K562 (cell line): Measurements from ENCODE around the gene THAP9. TPM values are rescaled to one million over a fixed set of nuclear protein-coding genes. Genes with fewer than 3 reads are reported as not detected.

Source experiments
- AFF1 ChIP-seq, 2 experiments: fragments of 450-650 bp; IDR thresholded peaks; 2 replicates each; pipeline ENCODE4 v1.6.1; 2018; ENCODE audit warnings: mild to moderate bottlenecking in 2 of 2, low read depth in 1 of 2; ENCODE audit not compliant: partially characterized antibody in 2 of 2
- ARID1B ChIP-seq: fragments of 450-650 bp; IDR thresholded peaks from 2 replicates; pipeline ENCODE4 v1.6.1; 2016; ENCODE audit warnings: antibody characterized with exemption, mild to moderate bottlenecking, inconsistent platforms
- CCAR2 ChIP-seq: fragments of 200-400 bp; formaldehyde crosslinking; IDR thresholded peaks from 2 replicates; pipeline ENCODE4 v1.6.1; 2017; ENCODE audit warnings: mild to moderate bottlenecking, low read depth, low read length
- CEBPB ChIP-seq: fragments of 450-650 bp; IDR thresholded peaks from 2 replicates; pipeline ENCODE4 v1.6.1; 2016; ENCODE audit warnings: missing genetic modification characterization, missing compliant biosample characterization
- CEBPG ChIP-seq, 3 experiments: fragments of 200-800 bp in 1 of 3; sonication (Bioruptor generic) in 1 of 3; sonication (generic) in 1 of 3; formaldehyde crosslinking in 1 of 3; IDR thresholded peaks in 2 of 3; conservative IDR thresholded peaks in 1 of 3; 2 replicates each; pipeline versions ENCODE4 v1.6.1 to v1.8.0; 2016 to 2022; ENCODE audit warnings: missing compliant biosample characterization in 2 of 3, missing genetic modification characterization in 2 of 3, mild to moderate bottlenecking in 1 of 3, missing genetic modification reagents in 1 of 3
- FOS ChIP-seq: IDR thresholded peaks from 3 replicates; pipeline ENCODE4 v1.6.1; 2011; ENCODE audit not compliant: insufficient read length; ENCODE audit errors: extremely low read depth
- GTF2A2 ChIP-seq: IDR thresholded peaks from 2 replicates; pipeline ENCODE4 v1.6.1; 2016; ENCODE audit warnings: mild to moderate bottlenecking, missing genetic modification characterization, missing compliant biosample characterization
- KLF6 ChIP-seq: fragments of 250-450 bp; sonication (Bioruptor Pico); IDR thresholded peaks from 2 replicates; pipeline ENCODE4 v1.4.0; 2020; ENCODE audit warnings: mild to moderate bottlenecking, moderate library complexity, borderline replicate concordance
- PKNOX1 ChIP-seq: fragments of 450-650 bp; IDR thresholded peaks from 2 replicates; pipeline ENCODE4 v1.6.1; 2016
- TAL1 ChIP-seq: fragments of 450-650 bp; IDR thresholded peaks from 2 replicates; pipeline ENCODE4 v1.6.1; 2016; ENCODE audit warnings: mild to moderate bottlenecking
- TCF3 ChIP-seq: sonication (generic); formaldehyde crosslinking; IDR thresholded peaks from 2 replicates; pipeline ENCODE4 v1.4.0; 2020; ENCODE audit warnings: mild to moderate bottlenecking, missing genetic modification reagents
- ZNF316 ChIP-seq: fragments of 450-650 bp; IDR thresholded peaks from 2 replicates; pipeline ENCODE4 v1.6.1; 2016
- ZNF445 ChIP-seq: fragments of 250-450 bp; sonication (Bioruptor Pico); IDR thresholded peaks from 2 replicates; pipeline ENCODE4 v1.4.0; 2020; ENCODE audit warnings: low read depth, mild to moderate bottlenecking, moderate library complexity
- ZNF57 ChIP-seq: fragments of 450-650 bp; formaldehyde crosslinking; IDR thresholded peaks from 2 replicates; pipeline ENCODE4 v1.4.0; 2020; ENCODE audit warnings: mild to moderate bottlenecking, moderate library complexity
- polyA plus RNA-seq, 8 experiments: library from polyadenylated mRNA; depleted of rRNA in 4 of 8; stranded (reverse) in 5 of 8; unstranded in 3 of 8; fragments of >200 nt; fragmentation: Nextera tagmentation in 2 of 8; fragmentation: Illumina TruSeq in 1 of 8; extraction: Ambion mirVana in 2 of 8; extraction: Trizol in 1 of 8; gene quantifications; 2 replicates each; pipeline versions ENCODE4 v1.2.1 to v1.2.3, GENCODE V29; 2011 to 2014; ENCODE audit warnings: inconsistent platforms in 1 of 8, missing spikeins in 1 of 8
- total RNA-seq, 7 experiments: library from RNA; depleted of rRNA in 6 of 7; stranded (reverse); fragments of >200 nt in 6 of 7; fragmentation: Illumina TruSeq in 2 of 7; extraction: Trizol in 2 of 7; gene quantifications; 2 replicates each; pipeline versions ENCODE4 v1.2.1 to v1.2.3, GENCODE V29; 2011 to 2021; ENCODE audit warnings: low replicate concordance in 1 of 7
- TF ChIP-seq, protein P1 (sequence below), 2 experiments: IDR thresholded peaks in 1 of 2; conservative IDR thresholded peaks in 1 of 2; 2 replicates each; pipeline ENCODE4 v1.6.1; 2016; ENCODE audit warnings: low read depth in 2 of 2, mild to moderate bottlenecking in 1 of 2, missing compliant biosample characterization in 1 of 2, missing genetic modification characterization in 1 of 2, moderate library complexity in 1 of 2
- TF ChIP-seq, protein P2 (sequence below): fragments of 450-650 bp; IDR thresholded peaks from 2 replicates; pipeline ENCODE4 v1.6.1; 2018; ENCODE audit warnings: mild to moderate bottlenecking, low read depth; ENCODE audit not compliant: partially characterized antibody

THAP9 gene
- total and polyA plus RNA-seq, 9 of the 15 experiments (the other 6 are each of a cell fraction or from before 2014, with no cell fraction given) = 3.4 to 7.0 (median 5.4) TPM

DNA sequence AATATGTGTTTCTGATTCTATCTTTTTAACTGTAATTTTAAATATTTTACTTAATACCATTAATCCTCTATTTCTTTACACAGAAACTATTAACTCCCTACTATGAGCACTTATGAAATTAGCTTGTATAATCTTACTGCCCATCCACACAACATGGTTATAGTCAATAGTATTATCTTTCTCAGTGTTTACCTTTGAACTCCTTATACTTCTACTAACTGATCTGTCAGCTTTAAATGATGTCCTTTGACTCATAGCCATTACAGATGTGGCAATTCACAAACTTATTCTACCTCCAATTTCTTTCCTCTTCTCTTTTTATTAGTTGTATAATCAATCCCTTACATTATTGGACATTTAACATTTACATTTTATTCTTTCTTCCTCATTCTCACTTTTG lies 15.1 kb upstream of the THAP9 start (continued):
- TF ChIP-seq, protein P1, sequence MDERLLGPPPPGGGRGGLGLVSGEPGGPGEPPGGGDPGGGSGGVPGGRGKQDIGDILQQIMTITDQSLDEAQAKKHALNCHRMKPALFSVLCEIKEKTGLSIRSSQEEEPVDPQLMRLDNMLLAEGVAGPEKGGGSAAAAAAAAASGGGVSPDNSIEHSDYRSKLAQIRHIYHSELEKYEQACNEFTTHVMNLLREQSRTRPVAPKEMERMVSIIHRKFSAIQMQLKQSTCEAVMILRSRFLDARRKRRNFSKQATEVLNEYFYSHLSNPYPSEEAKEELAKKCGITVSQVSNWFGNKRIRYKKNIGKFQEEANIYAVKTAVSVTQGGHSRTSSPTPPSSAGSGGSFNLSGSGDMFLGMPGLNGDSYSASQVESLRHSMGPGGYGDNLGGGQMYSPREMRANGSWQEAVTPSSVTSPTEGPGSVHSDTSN (CRISPR knock-in tag; IDR thresholded peaks at IDR 0.05; ENCODE audit: low read depth) = no peak
- TF ChIP-seq, protein P1 (tag; conservative IDR thresholded peaks at IDR 0.05; ENCODE audit: low read depth) = peak; percentile 50; the same call in 1 of the 2 replicates
- no peak for TF ChIP-seq FOS
- TF ChIP-seq ZNF316 = peak; percentile 43
- TF ChIP-seq AFF1 (IDR thresholded peaks at IDR 0.05; ENCODE audit: low read depth in 1 of 2, partially characterized antibody in 2 of 2) = no peak
- TF ChIP-seq CEBPG (CRISPR knock-in tag; IDR thresholded peaks at IDR 0.05) = no peak
- TF ChIP-seq CEBPG (tag; conservative IDR thresholded peaks at IDR 0.05 in 1 of 2, IDR thresholded peaks at IDR 0.05 in 1 of 2) = peak in 1 of 2 experiments; percentile 39; a peak in 1 of 4 replicates
- TF ChIP-seq GTF2A2 (tag) = no peak
- no peak for TF ChIP-seq CCAR2
- TF ChIP-seq CEBPB (tag) = 0 out of 2 replicates have a peak, but pooled peaks have one; percentile 32
- TF ChIP-seq ZNF445 (CRISPR knock-in tag) = no peak
- TF ChIP-seq PKNOX1 = peak; percentile 64
- TF ChIP-seq KLF6 (CRISPR knock-in tag) = no peak
- TF ChIP-seq TAL1 = peak; percentile 30; the same call in 1 of the 2 replicates
- 0 out of 2 replicates have a peak, but pooled peaks have one; percentile 17 for TF ChIP-seq TCF3 (CRISPR knock-in tag)
- no peak for TF ChIP-seq ZNF57 (CRISPR knock-in tag)
- TF ChIP-seq, protein P2, sequence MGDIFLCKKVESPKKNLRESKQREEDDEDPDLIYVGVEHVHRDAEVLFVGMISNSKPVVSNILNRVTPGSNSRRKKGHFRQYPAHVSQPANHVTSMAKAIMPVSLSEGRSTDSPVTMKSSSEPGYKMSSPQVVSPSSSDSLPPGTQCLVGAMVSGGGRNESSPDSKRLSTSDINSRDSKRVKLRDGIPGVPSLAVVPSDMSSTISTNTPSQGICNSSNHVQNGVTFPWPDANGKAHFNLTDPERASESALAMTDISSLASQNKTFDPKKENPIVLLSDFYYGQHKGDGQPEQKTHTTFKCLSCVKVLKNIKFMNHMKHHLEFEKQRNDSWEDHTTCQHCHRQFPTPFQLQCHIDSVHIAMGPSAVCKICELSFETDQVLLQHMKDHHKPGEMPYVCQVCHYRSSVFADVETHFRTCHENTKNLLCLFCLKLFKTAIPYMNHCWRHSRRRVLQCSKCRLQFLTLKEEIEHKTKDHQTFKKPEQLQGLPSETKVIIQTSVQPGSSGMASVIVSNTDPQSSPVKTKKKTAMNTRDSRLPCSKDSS = no peak
- peak; percentile 63 for TF ChIP-seq ARID1B
